GM23338 (cell line): ENCODE data around the gene CAMKV. TPM values are rescaled to one million over a fixed set of nuclear protein-coding genes. Genes with fewer than 3 reads are reported as not detected.

Source experiments
- ATAC-seq: fragments of 200-7000 bp; cut with Tn5 transposase; 3 replicates; pipeline ENCODE4 v1.9.1; 2020
- DNase-seq: peaks from one replicate; pipeline ENCODE4 v3.0.0-alpha.2; 2015; ENCODE audit warnings: low spot score
- H2AFZ ChIP-seq: fragments of 200-600 bp; sonication (generic); 2 replicates; pipeline ENCODE4 v1.8.0; 2016; ENCODE audit warnings: antibody characterized with exemption, mild to moderate bottlenecking, moderate library complexity
- H3F3A ChIP-seq: fragments of 200-600 bp; sonication (generic); replicated peaks from 2 replicates; pipeline ENCODE4 v1.8.0; 2017; ENCODE audit warnings: antibody characterized with exemption, mixed run types, low read depth
- H3K27ac ChIP-seq: fragments of 200-600 bp; sonication (generic); 2 replicates; pipeline ENCODE4 v1.6.1; 2016; ENCODE audit warnings: low read depth
- H3K27me3 ChIP-seq: fragments of 200-600 bp; sonication (generic); 2 replicates; pipeline ENCODE4 v1.8.0; 2016; ENCODE audit warnings: mild to moderate bottlenecking, mixed run types, moderate library complexity; ENCODE audit not compliant: insufficient read depth
- H3K36me3 ChIP-seq: fragments of 200-600 bp; sonication (generic); 2 replicates; pipeline ENCODE4 v1.8.0; 2016; ENCODE audit warnings: mild to moderate bottlenecking; ENCODE audit not compliant: insufficient read depth
- H3K4me1 ChIP-seq: fragments of 200-600 bp; sonication (generic); 2 replicates; pipeline ENCODE4 v1.8.0; 2016; ENCODE audit warnings: mild to moderate bottlenecking, moderate library complexity; ENCODE audit not compliant: insufficient read depth
- H3K4me2 ChIP-seq: fragments of 200-600 bp; sonication (generic); 2 replicates; pipeline ENCODE4 v1.7.1; 2017; ENCODE audit warnings: mixed run types
- H3K4me3 ChIP-seq: fragments of 200-600 bp; sonication (generic); 2 replicates; pipeline ENCODE4 v1.6.1; 2016; ENCODE audit warnings: mixed run types
- H3K79me2 ChIP-seq: fragments of 200-600 bp; sonication (generic); replicated peaks from 2 replicates; pipeline ENCODE4 v1.8.0; 2017; ENCODE audit warnings: mild to moderate bottlenecking; ENCODE audit not compliant: insufficient read depth
- H3K9me2 ChIP-seq: fragments of 200-600 bp; sonication (generic); 2 replicates; pipeline ENCODE4 v1.8.0; 2017; ENCODE audit not compliant: insufficient read depth
- H4K20me1 ChIP-seq: fragments of 200-600 bp; sonication (generic); replicated peaks from 2 replicates; pipeline ENCODE4 v1.8.0; 2017; ENCODE audit warnings: mild to moderate bottlenecking; ENCODE audit not compliant: insufficient read depth
- H3K27ac Mint-ChIP-seq: 2 replicates; pipeline ENCODE4 v1.8.0; 2020; ENCODE audit warnings: inconsistent platforms, mild to moderate bottlenecking, moderate library complexity, mixed read lengths
- H3K27me3 Mint-ChIP-seq: 3 replicates; pipeline ENCODE4 v1.8.0; 2022; ENCODE audit warnings: low read depth, mild to moderate bottlenecking, moderate library complexity, mixed read lengths, inconsistent platforms; ENCODE audit not compliant: insufficient read depth, poor library complexity
- H3K36me3 Mint-ChIP-seq: 3 replicates; pipeline ENCODE4 v1.8.0; 2021; ENCODE audit warnings: low read depth, mild to moderate bottlenecking, inconsistent platforms, moderate library complexity, mixed read lengths
- H3K4me1 Mint-ChIP-seq: 3 replicates; pipeline ENCODE4 v1.8.0; 2020; ENCODE audit warnings: mild to moderate bottlenecking, inconsistent platforms, mixed read lengths
- H3K4me3 Mint-ChIP-seq: 3 replicates; pipeline ENCODE4 v1.8.0; 2021; ENCODE audit warnings: moderate library complexity, mild to moderate bottlenecking, inconsistent platforms, mixed read lengths
- H3K9me3 Mint-ChIP-seq: 3 replicates; pipeline ENCODE4 v1.8.0; 2020; ENCODE audit warnings: moderate library complexity, mild to moderate bottlenecking, inconsistent platforms, mixed read lengths
- CREB1 ChIP-seq: fragments of 250-450 bp; sonication (Bioruptor Pico); IDR thresholded peaks from 2 replicates; pipeline ENCODE4 v1.5.0; 2020; ENCODE audit warnings: low read depth, mild to moderate bottlenecking, moderate library complexity
- CTCF ChIP-seq, 2 experiments: fragments of 200-600 bp in 1 of 2; sonication (generic) in 1 of 2; conservative IDR thresholded peaks; 2 replicates each; pipeline versions ENCODE4 v1.5.1 to v1.6.1; 2016 to 2017; ENCODE audit warnings: antibody characterized with exemption in 2 of 2, low read depth in 2 of 2, mild to moderate bottlenecking in 2 of 2, moderate library complexity in 1 of 2
- EZH2 ChIP-seq: fragments of 200-600 bp; sonication (generic); IDR thresholded peaks from one replicate; pipeline ENCODE4 v1.8.0; 2017; ENCODE audit warnings: antibody characterized with exemption, mild to moderate bottlenecking, low read depth; ENCODE audit not compliant: unreplicated experiment
- EZH2phosphoT487 ChIP-seq: fragments of 200-600 bp; sonication (generic); IDR thresholded peaks from one replicate; pipeline ENCODE4 v1.8.1; 2018; ENCODE audit warnings: antibody characterized with exemption; ENCODE audit not compliant: unreplicated experiment
- JUNB ChIP-seq: IDR thresholded peaks from one replicate; pipeline ENCODE4 v1.6.1; 2016; ENCODE audit warnings: antibody characterized with exemption; ENCODE audit not compliant: unreplicated experiment
- NANOG ChIP-seq: IDR thresholded peaks from 2 replicates; pipeline ENCODE4 v1.6.1; 2016; ENCODE audit warnings: antibody characterized with exemption, borderline replicate concordance
- POLR2AphosphoS5 ChIP-seq: IDR thresholded peaks from 2 replicates; pipeline ENCODE4 v1.6.1; 2016; ENCODE audit warnings: antibody characterized with exemption, low read depth
- STAT1 ChIP-seq: IDR thresholded peaks from one replicate; pipeline ENCODE4 v1.6.1; 2016; ENCODE audit warnings: antibody characterized with exemption; ENCODE audit not compliant: unreplicated experiment
- ZNF331 ChIP-seq: fragments of 250-450 bp; sonication (Bioruptor Pico); IDR thresholded peaks from 2 replicates; pipeline ENCODE4 v1.5.0; 2020; ENCODE audit warnings: low read depth, mild to moderate bottlenecking, moderate library complexity
- polyA plus RNA-seq: library from polyadenylated mRNA; unstranded; fragments of >200 nt; fragmentation: Nextera tagmentation; extraction: Ambion mirVana; gene quantifications from 2 replicates; pipeline ENCODE4 v1.2.1, GENCODE V29; 2016
- total RNA-seq: library from RNA; depleted of rRNA; stranded (reverse); fragments of >200 nt; shearing (Covaris generic); gene quantifications from 2 replicates; pipeline ENCODE4 v1.2.3, GENCODE V29; 2014
- TF ChIP-seq, protein P1 (sequence below): IDR thresholded peaks from 2 replicates; pipeline ENCODE4 v1.6.1; 2016; ENCODE audit warnings: antibody characterized with exemption
- TF ChIP-seq, protein P2 (sequence below): fragments of 250-450 bp; sonication (Bioruptor Pico); IDR thresholded peaks from 2 replicates; pipeline ENCODE4 v1.5.0; 2020; ENCODE audit warnings: mild to moderate bottlenecking, moderate library complexity

Gene CAMKV
- total and polyA plus RNA-seq, 2 experiments from 2014 or later: 38.3 to 80.1 TPM

GRCh38 chr3:49883998-49884397 lies 14.3 kb upstream of the CAMKV start (continued):
- TF ChIP-seq, protein P1, sequence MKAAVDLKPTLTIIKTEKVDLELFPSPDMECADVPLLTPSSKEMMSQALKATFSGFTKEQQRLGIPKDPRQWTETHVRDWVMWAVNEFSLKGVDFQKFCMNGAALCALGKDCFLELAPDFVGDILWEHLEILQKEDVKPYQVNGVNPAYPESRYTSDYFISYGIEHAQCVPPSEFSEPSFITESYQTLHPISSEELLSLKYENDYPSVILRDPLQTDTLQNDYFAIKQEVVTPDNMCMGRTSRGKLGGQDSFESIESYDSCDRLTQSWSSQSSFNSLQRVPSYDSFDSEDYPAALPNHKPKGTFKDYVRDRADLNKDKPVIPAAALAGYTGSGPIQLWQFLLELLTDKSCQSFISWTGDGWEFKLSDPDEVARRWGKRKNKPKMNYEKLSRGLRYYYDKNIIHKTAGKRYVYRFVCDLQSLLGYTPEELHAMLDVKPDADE: no peak
- TF ChIP-seq POLR2AphosphoS5 (no peak), EZH2phosphoT487 (no peak), ZNF331 (CRISPR knock-in tag) (no peak), JUNB (no peak), EZH2 (no peak), NANOG (no peak)

DNA sequence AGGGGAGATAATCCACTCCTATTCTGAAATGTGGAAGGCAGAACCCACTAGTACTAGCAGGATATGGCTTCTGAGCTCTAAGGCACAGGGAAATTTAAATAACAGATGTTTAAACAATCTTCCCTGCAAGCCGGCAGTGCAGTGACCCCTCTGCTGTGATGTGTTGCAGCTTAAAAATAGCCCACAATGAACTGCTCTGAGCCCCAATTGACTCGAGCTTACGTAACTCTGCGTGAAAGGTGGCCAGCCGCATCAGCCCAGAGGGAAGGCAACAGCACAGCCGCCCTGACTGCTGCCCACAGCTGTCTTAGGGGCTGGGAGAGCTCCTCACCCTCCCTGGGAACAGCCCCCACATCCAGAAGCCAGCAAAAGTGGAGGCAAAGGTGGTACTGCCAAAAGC lies 12.5 kb upstream of the CAMKV start:
- Mint-ChIP-seq H3K4me1 (peaks cover 29% of the 10 kb centered on the region), H3K27ac (no peak overlapping the region), H3K4me3 (no peak overlapping the region), H3K36me3 (no peaks in the 10 kb centered on the region), H3K9me3 (no peaks in the 10 kb centered on the region; the same call in 2 of the 3 replicates), H3K27me3 (peaks cover 17% of the 10 kb centered on the region)
- Histone ChIP-seq H3K27me3 (no peaks in the 10 kb centered on the region), H3K4me3 (no peak overlapping the region), H3K4me2 (0 out of 2 replicates have a peak overlapping the region, but pooled peaks have one; percentile 36), H3K27ac (no peak overlapping the region), H3K79me2 (no peaks in the 10 kb centered on the region), H4K20me1 (no peaks in the 10 kb centered on the region), H3K4me1 (peaks cover 23% of the 10 kb centered on the region), H3F3A (0 out of 2 replicates have a peak, but pooled peaks cover 4% of the 10 kb centered on the region), H2AFZ (peak overlapping the region; percentile 95; the same call in 1 of the 2 replicates), H3K9me2 (no peaks in the 10 kb centered on the region), H3K36me3 (no peaks in the 10 kb centered on the region)
- TF ChIP-seq, protein P1: no peak
- TF ChIP-seq STAT1 (no peak), JUNB (no peak), POLR2AphosphoS5 (no peak), CTCF (conservative IDR thresholded peaks at IDR 0.05; ENCODE audit: low read depth in 2 of 2) (no peak), CREB1 (CRISPR knock-in tag) (no peak)
- TF ChIP-seq, protein P2, sequence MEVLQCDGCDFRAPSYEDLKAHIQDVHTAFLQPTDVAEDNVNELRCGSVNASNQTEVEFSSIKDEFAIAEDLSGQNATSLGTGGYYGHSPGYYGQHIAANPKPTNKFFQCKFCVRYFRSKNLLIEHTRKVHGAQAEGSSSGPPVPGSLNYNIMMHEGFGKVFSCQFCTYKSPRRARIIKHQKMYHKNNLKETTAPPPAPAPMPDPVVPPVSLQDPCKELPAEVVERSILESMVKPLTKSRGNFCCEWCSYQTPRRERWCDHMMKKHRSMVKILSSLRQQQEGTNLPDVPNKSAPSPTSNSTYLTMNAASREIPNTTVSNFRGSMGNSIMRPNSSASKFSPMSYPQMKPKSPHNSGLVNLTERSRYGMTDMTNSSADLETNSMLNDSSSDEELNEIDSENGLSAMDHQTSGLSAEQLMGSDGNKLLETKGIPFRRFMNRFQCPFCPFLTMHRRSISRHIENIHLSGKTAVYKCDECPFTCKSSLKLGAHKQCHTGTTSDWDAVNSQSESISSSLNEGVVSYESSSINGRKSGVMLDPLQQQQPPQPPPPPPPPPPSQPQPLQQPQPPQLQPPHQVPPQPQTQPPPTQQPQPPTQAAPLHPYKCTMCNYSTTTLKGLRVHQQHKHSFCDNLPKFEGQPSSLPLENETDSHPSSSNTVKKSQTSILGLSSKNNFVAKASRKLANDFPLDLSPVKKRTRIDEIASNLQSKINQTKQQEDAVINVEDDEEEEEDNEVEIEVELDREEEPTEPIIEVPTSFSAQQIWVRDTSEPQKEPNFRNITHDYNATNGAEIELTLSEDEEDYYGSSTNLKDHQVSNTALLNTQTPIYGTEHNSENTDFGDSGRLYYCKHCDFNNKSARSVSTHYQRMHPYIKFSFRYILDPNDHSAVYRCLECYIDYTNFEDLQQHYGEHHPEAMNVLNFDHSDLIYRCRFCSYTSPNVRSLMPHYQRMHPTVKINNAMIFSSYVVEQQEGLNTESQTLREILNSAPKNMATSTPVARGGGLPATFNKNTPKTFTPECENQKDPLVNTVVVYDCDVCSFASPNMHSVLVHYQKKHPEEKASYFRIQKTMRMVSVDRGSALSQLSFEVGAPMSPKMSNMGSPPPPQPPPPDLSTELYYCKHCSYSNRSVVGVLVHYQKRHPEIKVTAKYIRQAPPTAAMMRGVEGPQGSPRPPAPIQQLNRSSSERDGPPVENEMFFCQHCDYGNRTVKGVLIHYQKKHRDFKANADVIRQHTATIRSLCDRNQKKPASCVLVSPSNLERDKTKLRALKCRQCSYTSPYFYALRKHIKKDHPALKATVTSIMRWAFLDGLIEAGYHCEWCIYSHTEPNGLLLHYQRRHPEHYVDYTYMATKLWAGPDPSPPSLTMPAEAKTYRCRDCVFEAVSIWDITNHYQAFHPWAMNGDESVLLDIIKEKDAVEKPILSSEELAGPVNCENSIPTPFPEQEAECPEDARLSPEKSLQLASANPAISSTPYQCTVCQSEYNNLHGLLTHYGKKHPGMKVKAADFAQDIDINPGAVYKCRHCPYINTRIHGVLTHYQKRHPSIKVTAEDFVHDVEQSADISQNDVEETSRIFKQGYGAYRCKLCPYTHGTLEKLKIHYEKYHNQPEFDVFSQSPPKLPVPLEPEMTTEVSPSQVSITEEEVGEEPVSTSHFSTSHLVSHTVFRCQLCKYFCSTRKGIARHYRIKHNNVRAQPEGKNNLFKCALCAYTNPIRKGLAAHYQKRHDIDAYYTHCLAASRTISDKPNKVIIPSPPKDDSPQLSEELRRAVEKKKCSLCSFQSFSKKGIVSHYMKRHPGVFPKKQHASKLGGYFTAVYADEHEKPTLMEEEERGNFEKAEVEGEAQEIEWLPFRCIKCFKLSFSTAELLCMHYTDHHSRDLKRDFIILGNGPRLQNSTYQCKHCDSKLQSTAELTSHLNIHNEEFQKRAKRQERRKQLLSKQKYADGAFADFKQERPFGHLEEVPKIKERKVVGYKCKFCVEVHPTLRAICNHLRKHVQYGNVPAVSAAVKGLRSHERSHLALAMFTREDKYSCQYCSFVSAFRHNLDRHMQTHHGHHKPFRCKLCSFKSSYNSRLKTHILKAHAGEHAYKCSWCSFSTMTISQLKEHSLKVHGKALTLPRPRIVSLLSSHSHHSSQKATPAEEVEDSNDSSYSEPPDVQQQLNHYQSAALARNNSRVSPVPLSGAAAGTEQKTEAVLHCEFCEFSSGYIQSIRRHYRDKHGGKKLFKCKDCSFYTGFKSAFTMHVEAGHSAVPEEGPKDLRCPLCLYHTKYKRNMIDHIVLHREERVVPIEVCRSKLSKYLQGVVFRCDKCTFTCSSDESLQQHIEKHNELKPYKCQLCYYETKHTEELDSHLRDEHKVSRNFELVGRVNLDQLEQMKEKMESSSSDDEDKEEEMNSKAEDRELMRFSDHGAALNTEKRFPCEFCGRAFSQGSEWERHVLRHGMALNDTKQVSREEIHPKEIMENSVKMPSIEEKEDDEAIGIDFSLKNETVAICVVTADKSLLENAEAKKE: no peak
- ATAC-seq (no peak), DNase-seq (no peak)
